BLaER1 (cell line): ENCODE measurements around the gene KRTAP21-1.

Experiments used
- H3K27ac ChIP-seq: shearing (Covaris generic); formaldehyde crosslinking; 2 replicates; pipeline ENCODE4 v1.8.1; 2022
- H3K27me3 ChIP-seq: shearing (Covaris generic); formaldehyde crosslinking; 2 replicates; pipeline ENCODE4 v1.8.1; 2022
- H3K36me3 ChIP-seq: shearing (Covaris generic); formaldehyde crosslinking; 2 replicates; pipeline ENCODE4 v1.8.1; 2022
- H3K4me1 ChIP-seq: shearing (Covaris generic); formaldehyde crosslinking; 2 replicates; pipeline ENCODE4 v1.8.1; 2022
- H3K4me2 ChIP-seq: shearing (Covaris generic); formaldehyde crosslinking; 2 replicates; pipeline ENCODE4 v1.8.1; 2022
- H3K4me3 ChIP-seq: shearing (Covaris generic); formaldehyde crosslinking; 2 replicates; pipeline ENCODE4 v1.8.1; 2022
- H3K9ac ChIP-seq: shearing (Covaris generic); formaldehyde crosslinking; 2 replicates; pipeline ENCODE4 v1.8.1; 2022
- H3K9me3 ChIP-seq: shearing (Covaris generic); formaldehyde crosslinking; 2 replicates; pipeline ENCODE4 v1.8.1; 2022
- H4K20me1 ChIP-seq: shearing (Covaris generic); formaldehyde crosslinking; 2 replicates; pipeline ENCODE4 v1.8.1; 2022
- Cebpa-rat ChIP-seq: shearing (Covaris generic); IDR thresholded peaks from 2 replicates; pipeline ENCODE4 v1.8.1; 2022

KRTAP21-1 gene

GRCh38 chr21:30726726-30727125 is 28.5 kb downstream of the KRTAP21-1 start:
- Histone ChIP-seq H4K20me1 (no peaks in the 10 kb centered on the region), H3K27ac (no peak overlapping the region), H3K36me3 (no peaks in the 10 kb centered on the region), H3K9ac (no peak overlapping the region), H3K27me3 (no peaks in the 10 kb centered on the region), H3K4me1 (no peaks in the 10 kb centered on the region), H3K4me2 (no peak overlapping the region), H3K4me3 (no peak overlapping the region), H3K9me3 (no peaks in the 10 kb centered on the region)
- no peak for TF ChIP-seq Cebpa-rat

- no peaks in the 10 kb centered on the region for H3K4me1 ChIP-seq
- H3K9me3 ChIP-seq, result no peaks in the 10 kb centered on the region
- H3K27ac ChIP-seq, result no peak overlapping the region
- no peaks in the 10 kb centered on the region for H3K27me3 ChIP-seq
- H4K20me1 ChIP-seq, result no peaks in the 10 kb centered on the region
- no peak for TF ChIP-seq Cebpa-rat
- H3K4me2 ChIP-seq, result no peak overlapping the region
- no peaks in the 10 kb centered on the region for H3K36me3 ChIP-seq
- no peak overlapping the region for H3K4me3 ChIP-seq
- H3K9ac ChIP-seq, result no peak overlapping the region
Observed at GRCh38 chr21:30719401-30719800, 35.8 kb downstream of the KRTAP21-1 start.

GRCh38 chr21:30718239-30718909 is 36.9 kb downstream of the KRTAP21-1 start, which contains the start of gene KRTAP21-3:
TSS of gene KRTAP21-3 (minus strand) at chr21:30718777. CDS start at chr21:30718759, 18 bp downstream.
- Histone ChIP-seq H3K4me1 (no peaks in the 10 kb centered on the region), H3K27me3 (no peaks in the 10 kb centered on the region), H3K4me2 (no peak within 1 kb of the TSS), H3K36me3 (no peaks in the 10 kb centered on the region), H3K9ac (no peak within 1 kb of the TSS), H4K20me1 (no peaks in the 10 kb centered on the region), H3K27ac (no peak within 1 kb of the TSS), H3K4me3 (no peak within 1 kb of the TSS), H3K9me3 (no peaks in the 10 kb centered on the region)
- TF ChIP-seq Cebpa-rat, result no peak

GRCh38 chr21:30717105-30717504 is 38.1 kb downstream of the KRTAP21-1 start:
- Histone ChIP-seq H3K27ac (no peak overlapping the region), H3K9ac (no peak overlapping the region), H3K27me3 (no peaks in the 10 kb centered on the region), H4K20me1 (no peaks in the 10 kb centered on the region), H3K4me1 (no peaks in the 10 kb centered on the region), H3K4me3 (no peak overlapping the region), H3K36me3 (no peaks in the 10 kb centered on the region), H3K4me2 (no peak overlapping the region), H3K9me3 (no peaks in the 10 kb centered on the region)
- no peak for TF ChIP-seq Cebpa-rat

- no peaks in the 10 kb centered on the region for H3K9me3 ChIP-seq
- no peak overlapping the region for H3K4me2 ChIP-seq
- H3K27me3 ChIP-seq, result no peaks in the 10 kb centered on the region
- no peak for TF ChIP-seq Cebpa-rat
- H3K4me1 ChIP-seq, result no peaks in the 10 kb centered on the region
- no peak overlapping the region for H3K4me3 ChIP-seq
- no peaks in the 10 kb centered on the region for H3K36me3 ChIP-seq
- H3K9ac ChIP-seq, result no peak overlapping the region
- H4K20me1 ChIP-seq, result no peaks in the 10 kb centered on the region
- no peak overlapping the region for H3K27ac ChIP-seq
Observed at GRCh38 chr21:30714946-30715345, 40.3 kb downstream of the KRTAP21-1 start.

GRCh38 chr21:30714456-30714855 is 40.8 kb downstream of the KRTAP21-1 start:
- no peak for TF ChIP-seq Cebpa-rat
- Histone ChIP-seq H3K9me3 (no peaks in the 10 kb centered on the region), H3K27me3 (no peaks in the 10 kb centered on the region), H3K4me1 (no peaks in the 10 kb centered on the region), H3K4me2 (no peak overlapping the region), H3K36me3 (no peaks in the 10 kb centered on the region), H3K4me3 (no peak overlapping the region), H4K20me1 (no peaks in the 10 kb centered on the region), H3K9ac (no peak overlapping the region), H3K27ac (no peak overlapping the region)

- Histone ChIP-seq H3K4me1 (no peaks in the 10 kb centered on the region), H3K36me3 (no peaks in the 10 kb centered on the region), H3K9ac (no peak overlapping the region), H4K20me1 (no peaks in the 10 kb centered on the region), H3K9me3 (no peaks in the 10 kb centered on the region), H3K4me2 (no peak overlapping the region), H3K27ac (no peak overlapping the region), H3K27me3 (no peaks in the 10 kb centered on the region), H3K4me3 (no peak overlapping the region)
- no peak for TF ChIP-seq Cebpa-rat
Observed at GRCh38 chr21:30713766-30714165, 41.5 kb downstream of the KRTAP21-1 start.

GRCh38 chr21:30710499-30710898 is 44.7 kb downstream of the KRTAP21-1 start:
- no peak overlapping the region for H3K27ac ChIP-seq
- H3K9me3 ChIP-seq, result no peaks in the 10 kb centered on the region
- H3K4me1 ChIP-seq, result no peaks in the 10 kb centered on the region
- no peaks in the 10 kb centered on the region for H3K27me3 ChIP-seq
- no peak overlapping the region for H3K4me2 ChIP-seq
- H3K9ac ChIP-seq, result no peak overlapping the region
- H3K4me3 ChIP-seq, result no peak overlapping the region
- H3K36me3 ChIP-seq, result no peaks in the 10 kb centered on the region
- TF ChIP-seq Cebpa-rat, result no peak
- no peaks in the 10 kb centered on the region for H4K20me1 ChIP-seq

- H3K36me3 ChIP-seq, result no peaks in the 10 kb centered on the region
- H3K9me3 ChIP-seq, result no peaks in the 10 kb centered on the region
- no peaks in the 10 kb centered on the region for H3K4me1 ChIP-seq
- no peak overlapping the region for H3K4me3 ChIP-seq
- H3K27ac ChIP-seq, result no peak overlapping the region
- no peak overlapping the region for H3K9ac ChIP-seq
- no peak overlapping the region for H3K4me2 ChIP-seq
- no peaks in the 10 kb centered on the region for H3K27me3 ChIP-seq
- H4K20me1 ChIP-seq, result no peaks in the 10 kb centered on the region
- no peak for TF ChIP-seq Cebpa-rat
Observed at GRCh38 chr21:30707409-30707808, 47.8 kb downstream of the KRTAP21-1 start.
